Measurements from ENCODE around the gene CBX4.

DNA sequence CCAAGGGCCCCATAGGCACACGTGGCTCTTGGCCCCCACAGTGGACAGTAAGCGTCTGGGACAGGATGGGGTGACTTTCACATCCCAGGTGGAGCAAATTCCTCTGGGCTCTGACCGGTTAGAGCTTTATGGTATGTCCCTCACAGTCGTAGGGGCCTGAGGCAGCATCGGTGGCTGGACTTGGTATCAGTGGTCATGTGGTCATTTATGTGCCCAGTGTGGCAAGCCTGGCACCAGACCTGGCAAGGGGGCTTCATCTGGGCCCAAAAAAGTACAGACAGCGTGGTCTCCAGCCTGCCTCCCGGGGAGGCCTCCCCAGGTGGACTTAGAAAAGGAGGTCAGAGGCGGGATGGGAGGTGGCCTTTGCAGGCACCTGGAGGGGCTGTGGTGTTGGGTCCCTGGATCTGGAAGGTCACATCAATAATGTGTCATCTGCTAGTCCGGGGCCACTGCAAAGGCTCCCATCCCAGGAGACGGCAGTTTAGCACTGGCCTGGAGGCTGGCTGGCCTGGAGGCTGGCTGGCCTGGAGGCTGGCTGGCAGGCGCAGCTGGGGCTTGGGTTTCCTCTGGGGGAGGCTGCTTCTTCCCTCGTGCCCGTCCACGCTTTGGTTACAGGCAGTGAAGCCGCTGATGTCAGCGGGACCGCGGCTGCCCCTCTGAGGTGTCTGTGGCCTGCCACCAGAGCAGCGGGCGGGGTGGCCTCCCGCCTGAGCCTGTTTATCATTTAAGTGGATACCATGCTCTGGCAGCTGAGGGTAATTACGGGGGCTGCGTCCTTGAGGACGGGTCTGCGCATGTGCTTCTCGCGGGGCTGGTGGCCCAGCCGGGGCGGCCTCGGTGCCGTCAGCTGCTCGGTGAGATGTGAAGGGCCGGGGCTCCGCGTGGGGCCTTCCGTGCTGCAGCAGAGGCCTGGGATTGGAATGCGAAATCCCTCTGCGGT, 20.7 kb upstream of the CBX4 start:
- no peak for TF ChIP-seq EP300 (IDR thresholded peaks at IDR 0.05)
- TF ChIP-seq, protein P1, sequence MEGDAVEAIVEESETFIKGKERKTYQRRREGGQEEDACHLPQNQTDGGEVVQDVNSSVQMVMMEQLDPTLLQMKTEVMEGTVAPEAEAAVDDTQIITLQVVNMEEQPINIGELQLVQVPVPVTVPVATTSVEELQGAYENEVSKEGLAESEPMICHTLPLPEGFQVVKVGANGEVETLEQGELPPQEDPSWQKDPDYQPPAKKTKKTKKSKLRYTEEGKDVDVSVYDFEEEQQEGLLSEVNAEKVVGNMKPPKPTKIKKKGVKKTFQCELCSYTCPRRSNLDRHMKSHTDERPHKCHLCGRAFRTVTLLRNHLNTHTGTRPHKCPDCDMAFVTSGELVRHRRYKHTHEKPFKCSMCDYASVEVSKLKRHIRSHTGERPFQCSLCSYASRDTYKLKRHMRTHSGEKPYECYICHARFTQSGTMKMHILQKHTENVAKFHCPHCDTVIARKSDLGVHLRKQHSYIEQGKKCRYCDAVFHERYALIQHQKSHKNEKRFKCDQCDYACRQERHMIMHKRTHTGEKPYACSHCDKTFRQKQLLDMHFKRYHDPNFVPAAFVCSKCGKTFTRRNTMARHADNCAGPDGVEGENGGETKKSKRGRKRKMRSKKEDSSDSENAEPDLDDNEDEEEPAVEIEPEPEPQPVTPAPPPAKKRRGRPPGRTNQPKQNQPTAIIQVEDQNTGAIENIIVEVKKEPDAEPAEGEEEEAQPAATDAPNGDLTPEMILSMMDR (IDR thresholded peaks at IDR 0.05) = no peak
